Urothelium cell line (cell line): ENCODE measurements around the gene ZC3H8.
"Not testable (repeated sequence)": the region's sequence is repeated elsewhere in the genome, so short reads cannot be mapped to it uniquely, and the experiment has no call there.

Source experiments
- DNase-seq: peaks from one replicate; pipeline ENCODE4 v3.0.0; 2011; ENCODE audit warnings: low spot score, mixed read lengths
- FAIRE-seq: peaks from 2 replicates; lab custom pipeline; 2011; peaks lifted over from hg19 to GRCh38; lab: Jason Lieb, UNC

Gene ZC3H8

DNA sequence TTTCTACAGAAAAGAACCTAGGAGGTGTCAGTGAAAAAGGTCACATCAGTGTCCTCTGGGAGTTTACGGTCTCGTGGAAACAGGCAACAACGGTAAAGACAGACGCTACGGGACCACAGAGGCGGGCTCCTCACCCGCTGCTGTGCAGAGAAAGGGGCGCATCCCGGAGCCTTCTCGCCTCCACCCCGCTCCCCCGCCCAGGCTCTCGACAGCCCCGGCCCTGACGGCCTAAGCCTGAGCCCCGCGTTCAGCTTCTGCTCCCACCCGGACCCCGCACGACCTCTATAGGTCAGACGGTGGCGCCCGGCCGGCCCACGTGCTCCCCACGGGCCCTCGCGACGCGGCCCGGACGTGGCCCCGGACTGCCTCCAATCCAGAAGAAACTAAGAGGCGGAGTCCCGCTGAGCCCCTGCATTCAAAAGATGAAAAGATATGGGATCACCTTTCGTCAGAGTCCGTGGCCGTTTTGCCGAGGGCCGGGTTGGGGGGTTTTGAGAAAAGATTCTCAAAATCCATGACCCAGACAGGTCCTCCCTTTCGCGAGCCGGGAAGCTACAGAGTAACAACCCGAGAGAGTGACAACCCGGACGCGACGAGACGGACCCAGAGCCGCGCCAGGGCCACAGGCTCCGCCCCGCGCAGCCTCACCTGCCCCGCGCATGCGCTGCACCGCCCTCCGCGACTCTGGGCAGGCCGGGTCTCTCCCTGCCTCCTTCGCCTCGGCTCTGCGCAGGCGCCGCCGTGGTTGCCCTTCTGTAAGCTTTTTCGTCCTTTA is at the start of gene ZC3H8:
Gene ZC3H8, minus strand, starts transcription at position 577 of the 775 bp plus-strand sequence. Its CDS starts 61 bp downstream, at position 516.
- DNase-seq (peak; percentile 100), FAIRE-seq (no peak)

- FAIRE-seq: no peak
Measured at GRCh38 chr2:112304298-112304941, 49.6 kb upstream of the ZC3H8 start.

GRCh38 chr2:112301973-112302372 is 47.1 kb upstream of the ZC3H8 start:
- FAIRE-seq: no peak

More at GRCh38 chr2:112304298-112304941, 49.6 kb upstream of the ZC3H8 start:
- DNase-seq: no peak

GRCh38 chr2:112301171-112301584 is 46.3 kb upstream of the ZC3H8 start:
- DNase-seq (no peak), FAIRE-seq (no peak)

More at GRCh38 chr2:112301973-112302372, 47.1 kb upstream of the ZC3H8 start:
- DNase-seq: no peak

- no peak for FAIRE-seq
- no peak for DNase-seq
Measured at GRCh38 chr2:112296407-112296806, 41.6 kb upstream of the ZC3H8 start.

DNA sequence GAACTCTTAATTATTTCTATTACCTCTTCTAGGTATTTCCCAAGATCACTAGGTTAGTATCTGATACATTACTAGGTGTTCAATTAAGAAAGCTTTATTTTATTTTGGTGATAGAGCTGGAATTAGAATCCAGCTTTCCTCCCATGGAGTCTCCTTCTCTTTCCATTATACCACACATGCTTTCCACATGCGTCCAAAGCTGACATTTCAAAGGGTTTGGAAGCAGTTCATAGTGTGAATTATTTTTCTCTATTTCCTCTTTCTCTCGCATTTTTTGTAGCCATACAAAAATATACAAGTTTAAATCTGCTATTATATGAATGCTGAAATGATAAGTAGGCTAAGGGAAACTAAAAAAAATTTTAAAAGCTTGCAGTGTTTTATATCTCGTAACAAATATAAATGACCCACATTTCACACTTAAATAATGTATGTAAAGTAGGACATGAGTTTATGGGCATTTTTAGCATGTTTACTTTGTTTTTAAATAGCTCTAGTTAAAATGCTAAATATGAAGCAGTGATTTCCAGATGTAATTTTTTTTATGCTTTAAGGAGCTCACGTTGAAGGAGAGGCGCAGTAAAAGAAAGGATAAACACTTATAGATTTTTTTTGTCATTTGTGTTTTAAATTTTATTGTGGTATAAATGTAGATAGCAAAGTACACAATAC is 40.7 kb upstream of the ZC3H8 start:
- FAIRE-seq (no peak), DNase-seq (no peak)

DNA sequence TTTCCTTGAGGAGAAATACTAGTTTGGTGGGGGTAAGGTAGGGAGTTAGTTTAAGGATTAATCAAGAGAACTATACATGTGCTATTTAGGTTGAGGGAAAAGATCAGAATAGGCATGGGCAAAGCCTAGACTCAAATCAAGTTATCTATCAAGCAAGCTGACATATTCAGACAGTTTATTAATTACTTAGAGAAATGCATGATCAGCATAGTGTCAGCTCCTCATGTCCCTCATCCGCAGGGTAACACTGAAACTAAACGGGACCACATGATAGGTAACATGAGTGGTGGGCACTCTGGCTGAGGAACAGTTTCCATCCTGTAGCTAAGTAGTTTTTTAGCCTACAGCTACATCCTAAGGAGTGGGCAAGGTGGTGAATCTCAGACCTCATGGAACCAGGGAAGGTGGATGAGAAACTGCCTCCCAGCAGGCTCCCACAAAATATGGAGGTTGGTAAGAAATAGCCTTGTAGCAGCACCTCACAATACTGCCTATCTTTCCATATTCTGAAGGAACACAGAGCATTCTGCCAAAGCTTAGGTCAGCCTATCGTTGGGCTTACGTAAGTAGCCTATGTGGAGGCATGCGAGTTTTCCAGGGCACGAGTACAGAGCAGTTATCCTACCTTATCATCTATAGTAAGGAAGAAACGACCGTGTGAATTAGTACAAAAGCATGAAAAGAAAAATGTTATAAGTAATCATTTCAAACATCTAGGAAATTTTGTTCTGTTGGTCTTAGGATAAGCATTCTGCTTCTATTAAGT is 39.0 kb upstream of the ZC3H8 start:
- no peak for FAIRE-seq
- DNase-seq: no peak

GRCh38 chr2:112290648-112291047 is 35.8 kb upstream of the ZC3H8 start:
- DNase-seq: no peak
- FAIRE-seq: no peak

DNA sequence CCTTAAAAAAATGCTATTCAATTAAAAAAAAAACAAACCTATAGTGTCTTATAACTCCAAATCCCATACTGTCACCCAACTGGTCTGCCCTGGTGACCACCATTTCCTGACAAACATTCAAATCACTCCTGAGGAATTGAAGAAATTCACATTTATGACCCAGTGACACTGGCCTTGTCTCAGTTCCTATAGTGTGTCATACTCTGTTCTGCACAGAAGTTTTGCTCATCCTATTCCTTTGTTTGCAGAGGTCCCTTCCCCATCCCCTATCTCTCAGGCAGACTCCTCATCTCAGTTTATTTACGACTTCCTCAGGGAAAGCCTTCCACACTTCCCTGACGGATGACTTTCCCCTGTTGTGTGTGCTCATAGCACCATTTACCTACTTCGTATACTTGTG is 35.2 kb upstream of the ZC3H8 start:
- DNase-seq: no peak
- FAIRE-seq: no peak

- DNase-seq, FAIRE-seq: not testable (repeated sequence)
Measured at GRCh38 chr2:112283535-112283934, 28.7 kb upstream of the ZC3H8 start.

DNA sequence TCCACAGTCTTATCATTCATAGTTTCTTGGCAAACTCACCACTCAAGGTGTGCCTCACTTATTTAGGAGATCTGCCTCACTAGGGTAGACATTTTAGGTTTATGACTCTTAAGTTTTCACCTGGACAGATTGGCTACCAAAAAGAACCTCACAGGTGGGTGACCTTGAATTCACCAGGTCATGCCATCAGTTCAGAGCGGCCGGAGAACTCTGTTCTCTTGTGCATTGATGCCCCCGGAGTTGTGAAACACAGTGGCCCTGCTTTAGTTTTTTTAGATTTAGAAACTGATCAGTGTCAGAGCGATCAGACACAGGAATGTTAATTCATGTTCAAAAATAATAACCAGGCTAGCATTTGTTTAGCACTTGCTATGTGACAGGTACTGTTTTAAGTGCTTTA is 27.2 kb upstream of the ZC3H8 start:
- not testable (repeated sequence) for FAIRE-seq

GRCh38 chr2:112277596-112278220 is 22.9 kb upstream of the ZC3H8 start:
- DNase-seq (no peak), FAIRE-seq (no peak)

More for the DNA sequence above, 27.2 kb upstream of the ZC3H8 start:
- not testable (repeated sequence) for DNase-seq

GRCh38 chr2:112276954-112277353 is 22.1 kb upstream of the ZC3H8 start:
- FAIRE-seq (no peak), DNase-seq (no peak)

DNA sequence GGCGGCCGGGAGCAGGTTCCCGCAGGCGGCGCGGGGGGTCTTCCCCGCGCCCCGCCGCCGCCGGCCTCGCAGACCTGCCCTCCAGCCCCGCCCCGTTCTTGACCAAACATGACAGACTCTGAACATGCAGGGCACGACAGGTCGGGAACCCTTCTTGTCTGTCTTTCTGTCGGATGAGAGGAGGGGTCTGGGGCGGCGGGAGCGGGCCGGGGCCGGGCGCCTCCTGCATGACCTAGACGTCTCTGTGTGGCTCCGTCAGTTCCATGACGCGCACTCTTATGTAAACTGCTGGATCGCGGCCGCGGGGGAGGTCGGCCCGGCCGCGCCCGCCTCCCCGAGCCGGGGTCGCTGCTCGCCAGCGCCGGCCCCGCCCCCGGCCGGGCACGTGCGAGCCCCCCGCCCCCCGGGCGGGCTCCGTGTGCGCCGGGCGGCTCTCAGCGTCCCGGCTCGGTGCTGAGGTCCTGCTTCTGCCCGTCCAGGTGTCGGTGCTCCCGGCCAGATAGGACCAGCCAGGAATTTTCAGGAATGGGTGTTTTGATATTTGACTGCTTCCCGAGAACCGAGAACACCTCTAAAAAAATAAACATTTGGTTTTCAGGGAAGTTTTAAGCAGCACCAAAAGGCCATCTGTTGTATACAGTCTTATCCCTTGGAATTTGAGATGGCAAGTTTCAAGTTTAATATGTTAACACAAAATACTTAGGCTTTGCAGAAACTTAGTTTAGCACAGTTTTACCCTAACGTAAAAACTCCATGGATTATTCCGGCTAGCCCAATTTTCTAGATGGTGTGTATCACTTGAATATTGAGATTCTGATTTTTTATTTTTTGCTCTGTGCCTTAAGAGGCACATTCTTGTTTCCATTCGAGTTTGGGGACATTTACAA is 21.3 kb upstream of the ZC3H8 start:
- FAIRE-seq: peak; percentile 32
- peak; percentile 93 for DNase-seq

- DNase-seq: peak; percentile 99
- FAIRE-seq: peak; percentile 93
Measured at GRCh38 chr2:112275311-112275886, 20.6 kb upstream of the ZC3H8 start, which contains the start of gene ZC3H6. Gene ZC3H6 (plus strand): TSS chr2:112275597. CDS start chr2:112275995, 398 bp downstream.

GRCh38 chr2:112273349-112273748 is 18.5 kb upstream of the ZC3H8 start:
- DNase-seq (no peak), FAIRE-seq (no peak)

DNA sequence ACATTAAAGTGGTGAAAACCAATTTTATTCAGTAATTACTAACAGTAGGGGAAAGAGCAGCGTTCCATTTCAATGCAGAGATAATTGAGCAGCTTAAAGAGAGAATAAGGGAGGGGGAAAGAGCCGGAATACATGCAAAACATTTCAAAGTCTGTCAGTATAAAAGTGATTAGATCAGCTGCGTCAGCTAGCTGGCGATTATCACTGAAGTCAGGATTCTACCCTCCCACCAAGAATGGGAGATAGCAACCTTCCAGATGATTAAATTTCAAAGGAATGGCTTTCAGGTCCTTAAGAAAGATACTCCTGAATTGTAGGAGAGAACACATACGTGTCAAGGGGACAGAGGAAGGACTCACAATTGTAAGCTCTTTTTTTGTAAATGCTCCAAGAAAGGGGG is 17.8 kb upstream of the ZC3H8 start:
- DNase-seq: no peak
- FAIRE-seq: no peak

GRCh38 chr2:112268547-112268946 is 13.7 kb upstream of the ZC3H8 start:
- DNase-seq (no peak), FAIRE-seq (peak; percentile 55)

DNA sequence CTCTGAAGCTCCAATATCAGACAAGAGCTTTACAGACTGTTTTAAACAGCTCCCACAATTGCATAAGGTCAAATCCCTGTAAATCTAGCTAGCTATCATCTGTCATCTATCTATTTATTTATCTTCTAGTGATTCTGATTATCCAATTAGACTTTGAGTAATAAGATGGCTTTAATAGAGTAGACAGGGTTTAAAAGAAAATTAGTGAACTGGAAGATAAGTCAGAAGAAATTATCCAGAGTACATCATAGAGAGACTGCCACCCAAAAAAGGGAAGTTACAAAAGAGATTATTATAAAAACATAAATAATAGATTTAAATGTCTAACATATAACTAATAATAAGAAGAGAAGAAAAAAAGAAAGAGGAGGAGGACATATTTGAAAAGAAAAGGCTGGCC is 8.0 kb upstream of the ZC3H8 start:
- FAIRE-seq (no peak), DNase-seq (no peak)
